Right lobe of liver (tissue), 6 donors: ENCODE data around the gene ARHGAP20. TPM values are rescaled to one million over a fixed set of nuclear protein-coding genes. Genes with fewer than 3 reads are reported as not detected.

ENCODE experiments used
- ATAC-seq, 4 donors: fragments of 200-7000 bp; cut with Tn5 transposase; one replicate each; pipeline ENCODE4 v1.9.1; 2020; ENCODE audit warnings: mild to moderate bottlenecking in 4 of 4, moderate library complexity in 4 of 4
- DNase-seq, 3 donors: peaks; one replicate each; pipeline ENCODE4 v3.0.0-alpha.2; 2020
- H3K27ac ChIP-seq, 3 donors: fragments of 200-600 bp; one replicate each; pipeline ENCODE4 v1.8.0; 2022
- H3K27me3 ChIP-seq, 2 donors: fragments of 200-600 bp; one replicate each; pipeline ENCODE4 v1.8.0; 2022
- H3K36me3 ChIP-seq, 4 donors: fragments of 200-600 bp; sonication (generic) in 1 of 4; one replicate each; pipeline versions ENCODE4 v1.5.1 to v1.8.0; 2017 to 2022; ENCODE audit warnings: control low read depth in 1 of 4
- H3K4me1 ChIP-seq, 4 donors: fragments of 200-600 bp; sonication (generic) in 1 of 4; one replicate each; pipeline versions ENCODE4 v1.5.1 to v1.8.0; 2017 to 2022; ENCODE audit warnings: control low read depth in 1 of 4
- H3K4me3 ChIP-seq, 3 donors: fragments of 200-600 bp; one replicate each; pipeline ENCODE4 v1.8.0; 2022
- H3K9me3 ChIP-seq, 4 donors: fragments of 200-600 bp; sonication (generic) in 1 of 4; one replicate each; pipeline versions ENCODE4 v1.5.1 to v1.8.0; 2017 to 2022; ENCODE audit warnings: control low read depth in 1 of 4
- POLR2A ChIP-seq: fragments of 450-650 bp; IDR thresholded peaks from one replicate; pipeline ENCODE4 v1.6.1; 2017; ENCODE audit warnings: antibody characterized with exemption, mild to moderate bottlenecking
- WGBS: methylation state at CpG from one replicate; pipeline ENCODE4 v1.1.6; 2018; ENCODE audit warnings: low coverage, low lambda C conversion rate; ENCODE audit not compliant: insufficient coverage; ENCODE audit errors: missing lambda C conversion rate; 5-methylcytosine and 5-hydroxymethylcytosine counted together
- intact Hi-C, 2 donors: fragments of 100-400 bp; cut with DNase I; formaldehyde crosslinking; loops; one replicate each; pipeline versions ENCODE4 v1.11.2 to v1.14.1; 2022
- total RNA-seq, 6 experiments: library from RNA; depleted of rRNA in 2 of 6; stranded (reverse); fragments of >200 nt in 2 of 6; fragmentation: NEBNext Ultra II Directional in 3 of 6; extraction: Animal tissue kit (Norgen Biotek cat#: 25700) in 3 of 6; gene quantifications; one replicate each; pipeline versions ENCODE4 v1.1.0 to v1.2.4, GENCODE V29; 2016 to 2023
- TF ChIP-seq, protein P1 (sequence below), 4 donors: fragments of 200-600 bp in 3 of 4; fragments of 450-650 bp in 1 of 4; IDR thresholded peaks; one replicate each; pipeline versions ENCODE4 v1.5.1 to v1.8.0; 2016 to 2022; ENCODE audit warnings: antibody characterized with exemption in 4 of 4, mild to moderate bottlenecking in 2 of 4
- donor health status: DM: no; HTN: yes; CAD: no.
- donor health status: DM: no; HTN: no; CAD: no.
- donor health status: DM: no; HTN: no; CAD: no.
- donor health status: DM: no; HTN: yes; CAD: no.
- donor health status: DM: no; HTN: yes; CAD: no.

ARHGAP20 gene
- total RNA-seq, 6 experiments from 2014 or later = 0.68 to 1.6 (median 0.98) TPM

DNA sequence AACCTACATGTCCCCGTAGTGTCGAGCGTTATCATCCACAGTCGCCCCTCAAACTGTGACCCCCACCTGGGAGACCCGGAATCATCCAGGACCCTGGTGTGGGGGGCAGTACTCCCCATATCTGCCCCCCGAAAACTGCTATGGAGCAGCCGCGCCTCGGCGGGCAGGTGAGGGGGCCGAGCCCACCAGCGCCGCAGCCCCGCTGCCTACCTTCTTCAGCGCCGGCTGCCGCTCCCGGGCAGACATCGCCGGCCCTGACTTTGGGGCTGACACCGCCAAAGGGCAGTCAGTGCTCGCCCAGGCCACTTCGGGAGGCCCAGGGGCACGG is 825 bp downstream of the ARHGAP20 start:
- Histone ChIP-seq H3K27me3 (no peaks in the 10 kb centered on the region), H3K27ac (peak overlapping the region; percentile 19 to 68 (median 30)), H3K4me1 (no peaks in the 10 kb centered on the region), H3K9me3 (no peaks in the 10 kb centered on the region), H3K4me3 (peak overlapping the region; percentile 61 to 71 (median 69)), H3K36me3 (no peaks in the 10 kb centered on the region)
- peak in 1 of 3 donors; percentile 40 for DNase-seq
- intact Hi-C loops = no loop called here
- 0% methylated on average over 1 of the region's 24 CpGs for WGBS
- ATAC-seq = no peak
- TF ChIP-seq, protein P1, sequence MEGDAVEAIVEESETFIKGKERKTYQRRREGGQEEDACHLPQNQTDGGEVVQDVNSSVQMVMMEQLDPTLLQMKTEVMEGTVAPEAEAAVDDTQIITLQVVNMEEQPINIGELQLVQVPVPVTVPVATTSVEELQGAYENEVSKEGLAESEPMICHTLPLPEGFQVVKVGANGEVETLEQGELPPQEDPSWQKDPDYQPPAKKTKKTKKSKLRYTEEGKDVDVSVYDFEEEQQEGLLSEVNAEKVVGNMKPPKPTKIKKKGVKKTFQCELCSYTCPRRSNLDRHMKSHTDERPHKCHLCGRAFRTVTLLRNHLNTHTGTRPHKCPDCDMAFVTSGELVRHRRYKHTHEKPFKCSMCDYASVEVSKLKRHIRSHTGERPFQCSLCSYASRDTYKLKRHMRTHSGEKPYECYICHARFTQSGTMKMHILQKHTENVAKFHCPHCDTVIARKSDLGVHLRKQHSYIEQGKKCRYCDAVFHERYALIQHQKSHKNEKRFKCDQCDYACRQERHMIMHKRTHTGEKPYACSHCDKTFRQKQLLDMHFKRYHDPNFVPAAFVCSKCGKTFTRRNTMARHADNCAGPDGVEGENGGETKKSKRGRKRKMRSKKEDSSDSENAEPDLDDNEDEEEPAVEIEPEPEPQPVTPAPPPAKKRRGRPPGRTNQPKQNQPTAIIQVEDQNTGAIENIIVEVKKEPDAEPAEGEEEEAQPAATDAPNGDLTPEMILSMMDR (IDR thresholded peaks at IDR 0.05) = no peak
- TF ChIP-seq POLR2A = no peak

GRCh38 chr11:110710628-110711381 is 1.4 kb downstream of the ARHGAP20 start:
- intact Hi-C loops = no loop called here
- no peaks in the 10 kb centered on the region for H3K36me3 ChIP-seq
- ATAC-seq (peak; percentile 45 to 68 (median 52)), DNase-seq (peak; percentile 73 to 80 (median 75))
- no peaks in the 10 kb centered on the region for H3K4me1 ChIP-seq
- no peaks in the 10 kb centered on the region for H3K27me3 ChIP-seq
- H3K9me3 ChIP-seq = no peaks in the 10 kb centered on the region
- WGBS = 3% methylated on average over 15 of the region's 33 CpGs
- H3K4me3 ChIP-seq = peak overlapping the region; percentile 61 to 71 (median 69)
- TF ChIP-seq, protein P1 (IDR thresholded peaks at IDR 0.05) = no peak
- no peak for TF ChIP-seq POLR2A
- H3K27ac ChIP-seq = peak overlapping the region in 1 of 3 donors; percentile 68

GRCh38 chr11:110704210-110704864 is 7.9 kb downstream of the ARHGAP20 start:
- no peak for DNase-seq
- TF ChIP-seq, protein P1 (IDR thresholded peaks at IDR 0.05) = no peak
- TF ChIP-seq POLR2A = no peak
- Histone ChIP-seq H3K36me3 (no peaks in the 10 kb centered on the region), H3K9me3 (no peaks in the 10 kb centered on the region), H3K27me3 (no peaks in the 10 kb centered on the region), H3K4me1 (peaks cover 0 to 9% (median 0%) of the 10 kb centered on the region in 4 donors), H3K27ac (no peak overlapping the region), H3K4me3 (no peak overlapping the region)
- intact Hi-C loops = no loop called here
- WGBS = 44% methylated on average over 5 of the region's 5 CpGs
- peak; percentile 61 to 73 (median 70) for ATAC-seq

- H3K27me3 ChIP-seq = no peaks in the 10 kb centered on the region
- no peak overlapping the region for H3K4me3 ChIP-seq
- no peaks in the 10 kb centered on the region for H3K9me3 ChIP-seq
- no peak for DNase-seq
- 82% methylated on average over 4 of the region's 4 CpGs for WGBS
- no peak for ATAC-seq
- H3K27ac ChIP-seq = no peak overlapping the region
- intact Hi-C loops = no loop called here
- H3K4me1 ChIP-seq = no peaks in the 10 kb centered on the region
- H3K36me3 ChIP-seq = no peaks in the 10 kb centered on the region
- TF ChIP-seq, protein P1 (IDR thresholded peaks at IDR 0.05) = no peak
- TF ChIP-seq POLR2A = no peak
These were observed 20.3 kb downstream of the ARHGAP20 start for GRCh38 chr11:110691926-110692325.
